GM21423 (cell line): ENCODE measurements around the gene BCAR3.
"Not testable (repeated sequence)": the region's sequence is repeated elsewhere in the genome, so short reads cannot be mapped to it uniquely, and the experiment has no call there.

Experiments
- ATAC-seq: cut with Tn5 transposase; IDR thresholded peaks from one replicate; pipeline ENCODE4 v1.9.1; 2021; ENCODE audit warnings: mild to moderate bottlenecking, moderate library complexity; ENCODE audit not compliant: unreplicated experiment

BCAR3 gene

GRCh38 chr1:93600663-93601062, 81.0 kb downstream of the BCAR3 start:
- ATAC-seq: no peak

- ATAC-seq: no peak
These were observed 82.2 kb downstream of the BCAR3 start for GRCh38 chr1:93599479-93599878.

GRCh38 chr1:93598861-93599439, 82.7 kb downstream of the BCAR3 start:
- ATAC-seq: no peak

GRCh38 chr1:93598396-93598795, 83.2 kb downstream of the BCAR3 start:
- no peak for ATAC-seq

GRCh38 chr1:93597709-93598108, 83.9 kb downstream of the BCAR3 start:
- ATAC-seq: no peak

- ATAC-seq: no peak
These were observed 85.1 kb downstream of the BCAR3 start for GRCh38 chr1:93596329-93597089.

GRCh38 chr1:93595743-93596142, 85.9 kb downstream of the BCAR3 start:
- no peak for ATAC-seq

- no peak for ATAC-seq
These were observed 86.4 kb downstream of the BCAR3 start for GRCh38 chr1:93595266-93595665.

- no peak for ATAC-seq
These were observed 87.1 kb downstream of the BCAR3 start for GRCh38 chr1:93594603-93594880.

- ATAC-seq: no peak
These were observed 87.6 kb downstream of the BCAR3 start for GRCh38 chr1:93593854-93594602.

- ATAC-seq: no peak
These were observed 89.1 kb downstream of the BCAR3 start for GRCh38 chr1:93592551-93592949.

GRCh38 chr1:93591676-93592550, 89.7 kb downstream of the BCAR3 start:
- ATAC-seq: peak; percentile 92

GRCh38 chr1:93591291-93591675, 90.4 kb downstream of the BCAR3 start:
- not testable (repeated sequence) for ATAC-seq

- ATAC-seq: no peak
These were observed 92.7 kb downstream of the BCAR3 start for GRCh38 chr1:93588955-93589354.

GRCh38 chr1:93588206-93588605, 93.4 kb downstream of the BCAR3 start:
- ATAC-seq: no peak

- no peak for ATAC-seq
These were observed 94.3 kb downstream of the BCAR3 start for GRCh38 chr1:93587354-93587753.

- no peak for ATAC-seq
These were observed 96.3 kb downstream of the BCAR3 start for GRCh38 chr1:93585059-93585966.

- ATAC-seq: no peak
These were observed 97.2 kb downstream of the BCAR3 start for GRCh38 chr1:93584261-93585003.
